ENCODE results near the gene HLA-A.

HLA-A gene

GRCh38 chr6:29912840-29913239 lies 29.5 kb upstream of the HLA-A start:
- Histone ChIP-seq H2AK5ac (ENCODE audit: low read length) (no peak overlapping the region), H4K8ac (ENCODE audit: low read depth, low read length) (no peak overlapping the region), H2BK120ac (ENCODE audit: insufficient read depth, low read length, poor library complexity) (no peak overlapping the region), H4K12ac (ENCODE audit: low read depth, low read length) (no peak overlapping the region), H3K4me2 (ENCODE audit: low read length) (no peak overlapping the region), H3K23ac (ENCODE audit: low read length) (no peak overlapping the region), H3K27ac (ENCODE audit: low read depth, low read length) (no peak overlapping the region), H3K79me2 (ENCODE audit: control insufficient read depth, insufficient read depth, low read length, poor library complexity) (no peaks in the 10 kb centered on the region), H3K4me1 (ENCODE audit: control insufficient read depth in 1 of 2, insufficient read depth in 2 of 2, low read length in 2 of 2) (no peaks in the 10 kb centered on the region), H3K4me3 (ENCODE audit: low read depth, low read length) (no peak overlapping the region), H2AFZ (ENCODE audit: insufficient read depth, low read length, poor library complexity) (no peak overlapping the region), H3K27me3 (ENCODE audit: insufficient read depth, low read length) (no peaks in the 10 kb centered on the region), H3K9me3 (ENCODE audit: insufficient read depth, low read depth, low read length) (no peaks in the 10 kb centered on the region), H3K79me1 (ENCODE audit: low read length) (no peaks in the 10 kb centered on the region), H3K14ac (ENCODE audit: low read length) (no peak overlapping the region), H3K18ac (ENCODE audit: low read length) (no peak overlapping the region), H2BK5ac (ENCODE audit: low read depth, low read length, poor library complexity) (no peak overlapping the region), H3K4ac (ENCODE audit: low read depth, low read length) (no peak overlapping the region), H2BK12ac (ENCODE audit: low read length) (no peak overlapping the region), H3K36me3 (ENCODE audit: control insufficient read depth in 1 of 2, insufficient read depth in 2 of 2, low read length in 2 of 2) (no peaks in the 10 kb centered on the region), H3K9ac (ENCODE audit: low read length) (no peak overlapping the region), H4K91ac (ENCODE audit: low read depth, low read length) (no peak overlapping the region)
- no CpG with 5 or more reads among the region's 2 CpGs for WGBS (ENCODE audit: extremely low coverage, insufficient coverage, insufficient read length)
- DNase-seq = no peak

GRCh38 chr6:29916741-29917140 lies 25.6 kb upstream of the HLA-A start:
- Histone ChIP-seq H2BK120ac (ENCODE audit: insufficient read depth, low read length, poor library complexity) (no peak overlapping the region), H3K23ac (ENCODE audit: low read length) (no peak overlapping the region), H3K36me3 (ENCODE audit: control insufficient read depth in 1 of 2, insufficient read depth in 2 of 2, low read length in 2 of 2) (no peaks in the 10 kb centered on the region), H3K4me3 (ENCODE audit: low read depth, low read length) (no peak overlapping the region), H3K79me2 (ENCODE audit: control insufficient read depth, insufficient read depth, low read length, poor library complexity) (no peaks in the 10 kb centered on the region), H3K14ac (ENCODE audit: low read length) (no peak overlapping the region), H2AFZ (ENCODE audit: insufficient read depth, low read length, poor library complexity) (no peak overlapping the region), H3K27ac (ENCODE audit: low read depth, low read length) (no peak overlapping the region), H2AK5ac (ENCODE audit: low read length) (no peak overlapping the region), H3K4me2 (ENCODE audit: low read length) (no peak overlapping the region), H2BK5ac (ENCODE audit: low read depth, low read length, poor library complexity) (no peak overlapping the region), H3K18ac (ENCODE audit: low read length) (no peak overlapping the region), H3K9me3 (ENCODE audit: insufficient read depth, low read depth, low read length) (no peaks in the 10 kb centered on the region), H3K9ac (ENCODE audit: low read length) (no peak overlapping the region), H2BK12ac (ENCODE audit: low read length) (no peak overlapping the region), H4K91ac (ENCODE audit: low read depth, low read length) (no peak overlapping the region), H4K12ac (ENCODE audit: low read depth, low read length) (no peak overlapping the region), H3K79me1 (ENCODE audit: low read length) (no peaks in the 10 kb centered on the region), H3K4ac (ENCODE audit: low read depth, low read length) (no peak overlapping the region), H4K8ac (ENCODE audit: low read depth, low read length) (no peak overlapping the region), H3K27me3 (ENCODE audit: insufficient read depth, low read length) (no peaks in the 10 kb centered on the region), H3K4me1 (ENCODE audit: control insufficient read depth in 1 of 2, insufficient read depth in 2 of 2, low read length in 2 of 2) (no peaks in the 10 kb centered on the region)
- DNase-seq = no peak
- no CpG with 5 or more reads among the region's 1 CpG for WGBS (ENCODE audit: extremely low coverage, insufficient coverage, insufficient read length)

GRCh38 chr6:29917857-29918256 lies 24.5 kb upstream of the HLA-A start:
- Histone ChIP-seq H3K4ac (ENCODE audit: low read depth, low read length) (no peak overlapping the region), H3K9me3 (ENCODE audit: insufficient read depth, low read depth, low read length) (no peaks in the 10 kb centered on the region)
- no CpG with 5 or more reads among the region's 2 CpGs for WGBS (ENCODE audit: extremely low coverage, insufficient coverage, insufficient read length)

GRCh38 chr6:29919506-29920445 lies 22.6 kb upstream of the HLA-A start:
- Histone ChIP-seq H2BK120ac (ENCODE audit: insufficient read depth, low read length, poor library complexity) (no peak overlapping the region), H3K4me1 (ENCODE audit: control insufficient read depth in 1 of 2, insufficient read depth in 2 of 2, low read length in 2 of 2) (no peaks in the 10 kb centered on the region), H2AFZ (ENCODE audit: insufficient read depth, low read length, poor library complexity) (no peak overlapping the region), H4K12ac (ENCODE audit: low read depth, low read length) (no peak overlapping the region), H3K9me3 (ENCODE audit: insufficient read depth, low read depth, low read length) (no peaks in the 10 kb centered on the region), H3K4me2 (ENCODE audit: low read length) (no peak overlapping the region), H3K36me3 (ENCODE audit: control insufficient read depth in 1 of 2, insufficient read depth in 2 of 2, low read length in 2 of 2) (no peaks in the 10 kb centered on the region), H3K9ac (ENCODE audit: low read length) (no peak overlapping the region), H3K27me3 (ENCODE audit: insufficient read depth, low read length) (no peaks in the 10 kb centered on the region), H3K79me2 (ENCODE audit: control insufficient read depth, insufficient read depth, low read length, poor library complexity) (no peaks in the 10 kb centered on the region), H2AK5ac (ENCODE audit: low read length) (no peak overlapping the region), H4K91ac (ENCODE audit: low read depth, low read length) (no peak overlapping the region), H3K18ac (ENCODE audit: low read length) (no peak overlapping the region), H3K4ac (ENCODE audit: low read depth, low read length) (no peak overlapping the region), H2BK12ac (ENCODE audit: low read length) (no peak overlapping the region), H4K8ac (ENCODE audit: low read depth, low read length) (no peak overlapping the region), H3K14ac (ENCODE audit: low read length) (no peak overlapping the region), H3K23ac (ENCODE audit: low read length) (no peak overlapping the region), H3K4me3 (ENCODE audit: low read depth, low read length) (no peak overlapping the region), H3K79me1 (ENCODE audit: low read length) (no peaks in the 10 kb centered on the region), H3K27ac (ENCODE audit: low read depth, low read length) (no peak overlapping the region), H2BK5ac (ENCODE audit: low read depth, low read length, poor library complexity) (no peak overlapping the region)
- no peak for DNase-seq
- WGBS (ENCODE audit: extremely low coverage, insufficient coverage, insufficient read length) = no CpG with 5 or more reads among the region's 1 CpG

More at GRCh38 chr6:29917857-29918256, 24.5 kb upstream of the HLA-A start:
- H3K79me2 ChIP-seq (ENCODE audit: control insufficient read depth, insufficient read depth, low read length, poor library complexity) = no peaks in the 10 kb centered on the region
- no peak overlapping the region for H4K12ac ChIP-seq (ENCODE audit: low read depth, low read length)
- no peak overlapping the region for H2BK12ac ChIP-seq (ENCODE audit: low read length)
- H3K79me1 ChIP-seq (ENCODE audit: low read length) = no peaks in the 10 kb centered on the region
- no peak overlapping the region for H3K4me3 ChIP-seq (ENCODE audit: low read depth, low read length)
- no peak overlapping the region for H3K23ac ChIP-seq (ENCODE audit: low read length)
- H2BK5ac ChIP-seq (ENCODE audit: low read depth, low read length, poor library complexity) = no peak overlapping the region
- no peak overlapping the region for H2AFZ ChIP-seq (ENCODE audit: insufficient read depth, low read length, poor library complexity)
- H4K91ac ChIP-seq (ENCODE audit: low read depth, low read length) = no peak overlapping the region
- H3K9ac ChIP-seq (ENCODE audit: low read length) = no peak overlapping the region
- no peak for DNase-seq
- H3K4me2 ChIP-seq (ENCODE audit: low read length) = no peak overlapping the region
- no peaks in the 10 kb centered on the region for H3K36me3 ChIP-seq (ENCODE audit: control insufficient read depth in 1 of 2, insufficient read depth in 2 of 2, low read length in 2 of 2)
- H3K4me1 ChIP-seq (ENCODE audit: control insufficient read depth in 1 of 2, insufficient read depth in 2 of 2, low read length in 2 of 2) = no peaks in the 10 kb centered on the region
- H3K14ac ChIP-seq (ENCODE audit: low read length) = no peak overlapping the region
- H2AK5ac ChIP-seq (ENCODE audit: low read length) = no peak overlapping the region
- no peak overlapping the region for H4K8ac ChIP-seq (ENCODE audit: low read depth, low read length)
- no peak overlapping the region for H2BK120ac ChIP-seq (ENCODE audit: insufficient read depth, low read length, poor library complexity)
- no peak overlapping the region for H3K27ac ChIP-seq (ENCODE audit: low read depth, low read length)
- H3K27me3 ChIP-seq (ENCODE audit: insufficient read depth, low read length) = no peaks in the 10 kb centered on the region
- no peak overlapping the region for H3K18ac ChIP-seq (ENCODE audit: low read length)

All from trophoblast cell (in vitro differentiated cells and primary cell).